GM12801 (cell line): Measurements from ENCODE around the gene MALT1.

Experiments
- CTCF ChIP-seq: IDR thresholded peaks from one replicate; pipeline ENCODE4 v1.5.1; 2011; ENCODE audit warnings: control low read depth; ENCODE audit not compliant: insufficient read length; ENCODE audit errors: extremely low read depth

Gene MALT1

GRCh38 chr18:58761970-58762780 is 90.9 kb downstream of the MALT1 start:
- TF ChIP-seq CTCF: no peak

GRCh38 chr18:58762781-58763171 is 91.5 kb downstream of the MALT1 start:
- no peak for TF ChIP-seq CTCF

GRCh38 chr18:58766164-58766563 is 94.9 kb downstream of the MALT1 start:
- no peak for TF ChIP-seq CTCF

- no peak for TF ChIP-seq CTCF
Observed at GRCh38 chr18:58766946-58767345, 95.7 kb downstream of the MALT1 start.

- TF ChIP-seq CTCF: no peak
Observed at GRCh38 chr18:58768293-58768974, 97.2 kb downstream of the MALT1 start.

- TF ChIP-seq CTCF: no peak
Observed at GRCh38 chr18:58769321-58769720, 98.1 kb downstream of the MALT1 start.

GRCh38 chr18:58770601-58771000 is 99.3 kb downstream of the MALT1 start:
- no peak for TF ChIP-seq CTCF
